Loucy (cell line): ENCODE measurements around the gene FBXL19.

Source experiments
- H2AFZ ChIP-seq: fragments of 200-600 bp; sonication (generic); 2 replicates; pipeline ENCODE4 v1.6.0; 2016; ENCODE audit warnings: antibody characterized with exemption, mild to moderate bottlenecking, low read length, moderate library complexity
- H3F3A ChIP-seq: fragments of 200-600 bp; 2 replicates; pipeline ENCODE4 v1.6.0; 2016; ENCODE audit warnings: antibody characterized with exemption, low read depth, mild to moderate bottlenecking
- H3K27me3 ChIP-seq: fragments of 200-600 bp; sonication (generic); 2 replicates; pipeline ENCODE4 v1.6.1; 2014; ENCODE audit warnings: low read length, mild to moderate bottlenecking; ENCODE audit not compliant: insufficient read depth, poor library complexity, severe bottlenecking
- H3K36me3 ChIP-seq: fragments of 200-600 bp; sonication (generic); 2 replicates; pipeline ENCODE4 v1.6.1; 2016; ENCODE audit warnings: low read length; ENCODE audit not compliant: insufficient read depth
- H3K4me1 ChIP-seq: fragments of 200-600 bp; sonication (generic); 2 replicates; pipeline ENCODE4 v1.5.1; 2014; ENCODE audit warnings: low read length, mild to moderate bottlenecking; ENCODE audit not compliant: insufficient read depth, poor library complexity, severe bottlenecking
- H3K4me2 ChIP-seq: fragments of 200-600 bp; sonication (generic); 2 replicates; pipeline ENCODE4 v1.6.0; 2014; ENCODE audit warnings: antibody characterized with exemption, low read length, low read depth, mild to moderate bottlenecking; ENCODE audit not compliant: poor library complexity, severe bottlenecking
- H3K4me3 ChIP-seq: fragments of 200-600 bp; sonication (generic); 2 replicates; pipeline ENCODE4 v1.5.1; 2014; ENCODE audit warnings: low read length, mild to moderate bottlenecking, mixed read lengths; ENCODE audit not compliant: poor library complexity, severe bottlenecking
- H3K79me2 ChIP-seq: fragments of 200-600 bp; sonication (generic); 2 replicates; pipeline ENCODE4 v1.6.1; 2014; ENCODE audit warnings: low read length; ENCODE audit not compliant: insufficient read depth
- H3K9ac ChIP-seq: fragments of 200-600 bp; sonication (generic); 2 replicates; pipeline ENCODE4 v1.6.0; 2014; ENCODE audit warnings: mild to moderate bottlenecking, low read depth, low read length, moderate library complexity; ENCODE audit not compliant: poor library complexity, severe bottlenecking
- H3K9me2 ChIP-seq: fragments of 200-600 bp; sonication (generic); replicated peaks from 2 replicates; pipeline ENCODE4 v1.6.1; 2016; ENCODE audit warnings: low read depth, low read length, mixed read lengths
- H3K9me3 ChIP-seq: fragments of 200-600 bp; sonication (generic); 2 replicates; pipeline ENCODE4 v1.6.1; 2014; ENCODE audit warnings: mild to moderate bottlenecking, antibody characterized with exemption, low read length, low read depth; ENCODE audit not compliant: insufficient read depth
- H4K20me1 ChIP-seq: fragments of 200-600 bp; sonication (generic); 2 replicates; pipeline ENCODE4 v1.6.0; 2014; ENCODE audit warnings: antibody characterized with exemption, low read length, mild to moderate bottlenecking; ENCODE audit not compliant: insufficient read depth, poor library complexity, severe bottlenecking
- EZH2phosphoT487 ChIP-seq: fragments of 200-600 bp; IDR thresholded peaks from 2 replicates; pipeline ENCODE4 v1.6.1; 2018; ENCODE audit warnings: antibody characterized with exemption, mild to moderate bottlenecking, moderate library complexity, borderline replicate concordance
- TF ChIP-seq, protein P1 (sequence below): fragments of 200-600 bp; sonication (generic); conservative IDR thresholded peaks from 2 replicates; pipeline ENCODE4 v1.5.1; 2014; ENCODE audit warnings: mild to moderate bottlenecking, antibody characterized with exemption, low read length

FBXL19 gene

DNA sequence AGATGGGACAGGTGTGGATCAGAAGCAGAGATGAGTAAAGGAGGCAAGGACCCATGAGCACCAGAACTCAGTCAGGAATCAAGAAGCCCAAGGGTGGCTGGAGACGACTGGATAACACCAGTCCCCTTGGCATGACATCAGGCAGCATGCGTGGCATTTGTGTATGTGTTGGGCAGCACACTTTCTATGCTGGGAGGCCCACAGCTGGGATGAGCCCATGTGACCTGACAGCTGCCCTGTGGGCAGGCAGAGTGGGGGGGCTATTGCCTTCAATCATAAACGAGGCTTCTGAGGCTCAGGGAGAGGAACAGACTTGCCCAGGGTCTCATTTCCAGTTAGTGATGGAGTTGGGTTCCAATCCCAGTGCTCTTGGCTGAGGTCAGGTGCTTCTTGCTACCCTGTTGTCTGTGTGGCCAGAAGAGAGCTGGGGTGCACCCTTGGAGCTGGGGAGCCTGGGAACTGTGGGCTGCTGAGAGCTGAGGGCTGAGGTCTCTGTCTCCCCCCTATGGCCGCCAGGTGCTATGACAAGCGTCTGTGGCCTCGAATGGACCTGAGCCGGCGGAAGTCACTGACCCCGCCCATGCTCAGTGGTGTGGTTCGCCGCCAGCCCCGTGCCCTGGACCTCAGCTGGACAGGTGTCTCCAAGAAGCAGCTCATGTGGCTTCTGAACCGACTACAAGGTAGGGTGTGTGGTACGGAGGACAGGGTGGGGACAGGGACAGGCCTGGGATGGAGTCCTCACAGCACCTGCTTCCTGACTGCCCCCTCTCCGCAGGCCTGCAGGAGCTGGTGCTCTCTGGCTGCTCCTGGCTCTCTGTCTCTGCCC lies 18.4 kb downstream of the FBXL19 start:
- Histone ChIP-seq H3K27me3 (no peaks in the 10 kb centered on the region), H4K20me1 (no peaks in the 10 kb centered on the region), H3F3A (no peaks in the 10 kb centered on the region), H3K4me2 (peak overlapping the region; percentile 26), H3K36me3 (peaks cover 21% of the 10 kb centered on the region), H3K4me1 (peaks cover 24% of the 10 kb centered on the region), H3K9ac (no peak overlapping the region), H2AFZ (no peak overlapping the region), H3K9me3 (no peaks in the 10 kb centered on the region), H3K9me2 (no peaks in the 10 kb centered on the region), H3K4me3 (peak overlapping the region; percentile 8), H3K79me2 (no peaks in the 10 kb centered on the region)
- no peak for TF ChIP-seq EZH2phosphoT487
- TF ChIP-seq, protein P1, sequence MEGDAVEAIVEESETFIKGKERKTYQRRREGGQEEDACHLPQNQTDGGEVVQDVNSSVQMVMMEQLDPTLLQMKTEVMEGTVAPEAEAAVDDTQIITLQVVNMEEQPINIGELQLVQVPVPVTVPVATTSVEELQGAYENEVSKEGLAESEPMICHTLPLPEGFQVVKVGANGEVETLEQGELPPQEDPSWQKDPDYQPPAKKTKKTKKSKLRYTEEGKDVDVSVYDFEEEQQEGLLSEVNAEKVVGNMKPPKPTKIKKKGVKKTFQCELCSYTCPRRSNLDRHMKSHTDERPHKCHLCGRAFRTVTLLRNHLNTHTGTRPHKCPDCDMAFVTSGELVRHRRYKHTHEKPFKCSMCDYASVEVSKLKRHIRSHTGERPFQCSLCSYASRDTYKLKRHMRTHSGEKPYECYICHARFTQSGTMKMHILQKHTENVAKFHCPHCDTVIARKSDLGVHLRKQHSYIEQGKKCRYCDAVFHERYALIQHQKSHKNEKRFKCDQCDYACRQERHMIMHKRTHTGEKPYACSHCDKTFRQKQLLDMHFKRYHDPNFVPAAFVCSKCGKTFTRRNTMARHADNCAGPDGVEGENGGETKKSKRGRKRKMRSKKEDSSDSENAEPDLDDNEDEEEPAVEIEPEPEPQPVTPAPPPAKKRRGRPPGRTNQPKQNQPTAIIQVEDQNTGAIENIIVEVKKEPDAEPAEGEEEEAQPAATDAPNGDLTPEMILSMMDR, result peak; percentile 89

DNA sequence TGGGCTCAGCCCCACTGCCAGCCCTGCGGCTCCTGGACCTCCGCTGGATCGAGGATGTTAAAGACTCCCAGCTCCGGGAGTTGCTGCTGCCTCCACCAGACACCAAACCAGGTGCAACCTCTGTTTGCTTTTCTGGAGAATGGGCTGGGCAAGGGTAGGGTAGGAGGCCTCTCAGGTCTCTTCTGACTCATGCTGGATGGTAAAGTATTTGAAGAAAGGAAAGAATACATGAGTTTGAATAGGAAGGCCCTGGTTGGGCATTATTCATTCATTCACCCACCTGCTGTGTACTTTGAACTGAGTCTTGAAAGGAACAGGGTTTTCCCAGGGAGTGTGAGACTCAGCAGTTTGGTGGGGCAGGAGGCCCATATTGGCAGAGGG lies 19.0 kb downstream of the FBXL19 start:
- peak overlapping the region; percentile 8 for H3K4me3 ChIP-seq
- peaks cover 18% of the 10 kb centered on the region for H3K4me1 ChIP-seq
- no peaks in the 10 kb centered on the region for H4K20me1 ChIP-seq
- H3K4me2 ChIP-seq, result peak overlapping the region; percentile 26
- no peaks in the 10 kb centered on the region for H3K79me2 ChIP-seq
- no peaks in the 10 kb centered on the region for H3K9me3 ChIP-seq
- H3K36me3 ChIP-seq, result peaks cover 25% of the 10 kb centered on the region
- H3K9me2 ChIP-seq, result no peaks in the 10 kb centered on the region
- no peak overlapping the region for H3K9ac ChIP-seq
- no peaks in the 10 kb centered on the region for H3F3A ChIP-seq
- no peak overlapping the region for H2AFZ ChIP-seq
- no peaks in the 10 kb centered on the region for H3K27me3 ChIP-seq
- TF ChIP-seq, protein P1, result no peak
- no peak for TF ChIP-seq EZH2phosphoT487

DNA sequence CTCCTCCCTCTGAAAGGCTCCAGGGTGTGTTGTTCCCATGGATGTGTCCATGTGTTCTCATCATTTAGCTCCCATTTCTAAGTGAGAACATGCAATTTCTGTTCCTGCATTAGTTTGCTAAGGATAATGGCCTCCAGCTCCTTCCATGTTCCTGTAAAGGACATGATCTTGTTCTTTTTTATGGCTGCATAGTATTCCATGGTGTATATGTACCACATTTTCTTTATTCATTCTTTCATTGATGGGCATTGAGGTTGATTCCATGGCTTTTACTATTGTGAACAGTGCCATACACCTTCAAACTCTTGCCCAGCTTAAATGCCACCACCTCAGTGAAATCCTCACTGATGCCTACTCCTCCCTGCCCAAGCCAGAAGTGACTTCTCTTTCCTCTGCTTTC lies 21.0 kb downstream of the FBXL19 start:
- TF ChIP-seq, protein P1, result no peak
- no peaks in the 10 kb centered on the region; the same call in 1 of the 2 replicates for H3K79me2 ChIP-seq
- H3F3A ChIP-seq, result no peaks in the 10 kb centered on the region
- H3K4me2 ChIP-seq, result no peak overlapping the region
- H4K20me1 ChIP-seq, result no peaks in the 10 kb centered on the region
- no peak overlapping the region for H2AFZ ChIP-seq
- peaks cover 3% of the 10 kb centered on the region for H3K27me3 ChIP-seq
- peaks cover 17% of the 10 kb centered on the region for H3K4me1 ChIP-seq
- H3K9me3 ChIP-seq, result no peaks in the 10 kb centered on the region
- H3K4me3 ChIP-seq, result no peak overlapping the region
- H3K9ac ChIP-seq, result no peak overlapping the region
- no peaks in the 10 kb centered on the region for H3K9me2 ChIP-seq
- peaks cover 25% of the 10 kb centered on the region for H3K36me3 ChIP-seq
